ENCODE results near the gene MYO1D.

Gene MYO1D

DNA sequence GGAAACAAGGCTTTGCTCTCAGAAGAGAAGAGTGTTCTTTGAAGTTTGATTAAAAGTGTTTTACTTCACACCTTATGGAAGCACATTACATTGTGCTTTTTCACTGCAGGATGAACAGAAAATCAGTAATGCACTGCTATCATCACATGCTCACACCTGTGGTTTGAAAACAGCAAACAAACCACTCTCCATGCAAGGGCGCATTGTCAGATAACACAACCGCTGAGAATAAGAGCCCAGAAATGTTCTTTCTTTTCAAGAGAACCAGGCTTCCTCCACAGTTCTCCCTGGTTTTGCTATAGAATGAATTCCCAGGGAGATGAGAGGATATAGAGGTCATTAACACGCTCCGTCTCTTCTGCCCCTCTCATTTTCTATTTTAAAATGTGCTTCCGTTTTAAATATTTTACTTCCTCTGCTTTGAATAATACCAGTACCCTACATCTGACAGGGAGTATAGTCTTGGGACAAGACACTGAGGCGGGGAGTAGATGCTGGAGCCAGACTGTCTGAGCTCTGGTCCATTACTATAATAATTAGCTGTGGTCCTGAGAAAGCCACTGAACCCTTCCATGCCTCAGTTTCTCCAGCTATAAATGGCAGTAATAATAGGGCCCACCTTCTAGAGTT, 318.5 kb downstream of the MYO1D start:
- TF ChIP-seq EZH2phosphoT487 (IDR thresholded peaks at IDR 0.05; ENCODE audit: low read length), result no peak
- no peak for TF ChIP-seq EZH2 (optimal IDR thresholded peaks at IDR 0.05; ENCODE audit: low read depth, low read length)
- TF ChIP-seq, protein P1, sequence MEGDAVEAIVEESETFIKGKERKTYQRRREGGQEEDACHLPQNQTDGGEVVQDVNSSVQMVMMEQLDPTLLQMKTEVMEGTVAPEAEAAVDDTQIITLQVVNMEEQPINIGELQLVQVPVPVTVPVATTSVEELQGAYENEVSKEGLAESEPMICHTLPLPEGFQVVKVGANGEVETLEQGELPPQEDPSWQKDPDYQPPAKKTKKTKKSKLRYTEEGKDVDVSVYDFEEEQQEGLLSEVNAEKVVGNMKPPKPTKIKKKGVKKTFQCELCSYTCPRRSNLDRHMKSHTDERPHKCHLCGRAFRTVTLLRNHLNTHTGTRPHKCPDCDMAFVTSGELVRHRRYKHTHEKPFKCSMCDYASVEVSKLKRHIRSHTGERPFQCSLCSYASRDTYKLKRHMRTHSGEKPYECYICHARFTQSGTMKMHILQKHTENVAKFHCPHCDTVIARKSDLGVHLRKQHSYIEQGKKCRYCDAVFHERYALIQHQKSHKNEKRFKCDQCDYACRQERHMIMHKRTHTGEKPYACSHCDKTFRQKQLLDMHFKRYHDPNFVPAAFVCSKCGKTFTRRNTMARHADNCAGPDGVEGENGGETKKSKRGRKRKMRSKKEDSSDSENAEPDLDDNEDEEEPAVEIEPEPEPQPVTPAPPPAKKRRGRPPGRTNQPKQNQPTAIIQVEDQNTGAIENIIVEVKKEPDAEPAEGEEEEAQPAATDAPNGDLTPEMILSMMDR (IDR thresholded peaks at IDR 0.05; ENCODE audit: low read length), result no peak
- Histone ChIP-seq H3K9me2 (replicated peaks; ENCODE audit: insufficient read depth, low read length) (no peaks in the 10 kb centered on the region), H2AFZ (ENCODE audit: low read length) (no peak overlapping the region), H4K20me1 (ENCODE audit: insufficient read depth, low read length) (no peaks in the 10 kb centered on the region), H3K36me3 (replicated peaks; ENCODE audit: insufficient read depth, low read length) (no peaks in the 10 kb centered on the region), H3K4me2 (ENCODE audit: low read depth, low read length) (no peak overlapping the region), H3F3A (ENCODE audit: insufficient read depth, low read length) (no peaks in the 10 kb centered on the region), H3K79me2 (ENCODE audit: low read length) (no peaks in the 10 kb centered on the region), H3K27ac (ENCODE audit: low read length) (no peak overlapping the region), H3K27me3 (replicated peaks; ENCODE audit: insufficient read depth, low read length) (no peaks in the 10 kb centered on the region), H3K9me3 (replicated peaks; ENCODE audit: insufficient read depth, low read length) (no peaks in the 10 kb centered on the region), H3K9ac (ENCODE audit: low read length) (no peak overlapping the region), H3K4me1 (ENCODE audit: low read length) (peaks cover 10% of the 10 kb centered on the region; the same call in 1 of the 2 replicates), H3K4me3 (ENCODE audit: low read length) (no peak overlapping the region)
- no peak for DNase-seq

DNA sequence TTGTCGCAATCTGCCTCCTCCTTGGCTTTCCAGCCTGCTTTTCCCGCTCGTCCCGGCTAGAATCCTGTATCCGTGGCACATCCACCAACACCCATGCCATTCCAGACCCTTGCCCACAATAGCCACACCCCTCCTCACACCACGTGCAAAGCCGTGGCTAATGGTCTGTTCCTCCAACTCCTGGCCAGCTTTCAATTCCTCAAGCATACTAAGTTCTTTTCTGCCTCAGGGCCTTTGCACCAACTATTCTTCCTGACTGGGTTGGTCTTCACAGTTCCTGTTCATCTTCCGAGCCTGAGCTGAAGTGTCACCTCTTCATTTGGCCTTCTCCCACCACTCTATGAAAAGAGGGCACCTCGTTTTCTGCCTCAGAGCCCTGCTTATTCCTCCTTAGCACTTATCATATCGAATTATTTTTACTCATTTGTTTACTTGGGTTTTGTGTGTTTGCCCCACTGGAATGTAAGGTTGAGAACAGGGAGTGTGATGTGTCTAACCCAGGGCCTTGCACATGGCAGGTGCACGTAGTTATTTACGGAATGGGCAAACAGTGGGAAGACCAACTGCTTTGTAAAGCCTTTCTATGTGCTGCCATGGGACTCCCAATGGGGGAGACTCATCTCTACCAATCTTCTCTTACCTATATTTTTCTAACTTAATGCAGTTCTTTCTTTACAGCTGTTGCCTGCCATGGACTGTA, 321.2 kb downstream of the MYO1D start:
- Histone ChIP-seq H3K9me2 (replicated peaks; ENCODE audit: insufficient read depth, low read length) (no peaks in the 10 kb centered on the region), H3K27ac (ENCODE audit: low read length) (no peak overlapping the region), H3K4me1 (ENCODE audit: low read length) (peaks cover 22% of the 10 kb centered on the region), H4K20me1 (ENCODE audit: insufficient read depth, low read length) (no peaks in the 10 kb centered on the region), H3F3A (ENCODE audit: insufficient read depth, low read length) (peaks cover 6% of the 10 kb centered on the region; the same call in 1 of the 2 replicates), H3K9ac (ENCODE audit: low read length) (no peak overlapping the region), H3K27me3 (replicated peaks; ENCODE audit: insufficient read depth, low read length) (no peaks in the 10 kb centered on the region), H2AFZ (ENCODE audit: low read length) (no peak overlapping the region), H3K9me3 (replicated peaks; ENCODE audit: insufficient read depth, low read length) (no peaks in the 10 kb centered on the region), H3K4me3 (ENCODE audit: low read length) (no peak overlapping the region), H3K79me2 (ENCODE audit: low read length) (no peaks in the 10 kb centered on the region), H3K4me2 (ENCODE audit: low read depth, low read length) (no peak overlapping the region), H3K36me3 (replicated peaks; ENCODE audit: insufficient read depth, low read length) (no peaks in the 10 kb centered on the region)
- TF ChIP-seq, protein P1 (IDR thresholded peaks at IDR 0.05; ENCODE audit: low read length), result no peak
- no peak for DNase-seq

DNA sequence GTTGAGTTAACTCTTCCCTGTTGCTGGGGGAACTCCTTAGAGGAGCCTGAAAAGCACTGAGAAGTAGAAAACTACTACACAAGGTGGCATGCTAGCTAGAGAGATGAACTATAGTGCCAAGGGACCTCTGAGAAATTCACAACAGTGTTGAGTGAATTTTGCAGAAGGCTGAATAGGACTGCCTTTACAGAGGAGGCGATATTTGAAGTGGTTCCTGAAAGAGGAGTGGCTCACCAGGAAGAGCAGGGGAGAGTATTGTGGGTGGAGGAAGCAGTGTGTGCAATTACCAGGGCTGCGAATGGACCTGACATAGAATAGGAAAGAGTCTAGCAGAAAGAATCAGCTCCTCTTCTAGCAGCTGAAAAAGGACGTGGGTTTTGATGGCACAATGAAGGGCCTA, 323.8 kb downstream of the MYO1D start:
- no peak for TF ChIP-seq EZH2 (optimal IDR thresholded peaks at IDR 0.05; ENCODE audit: low read depth, low read length)
- Histone ChIP-seq H3K36me3 (replicated peaks; ENCODE audit: insufficient read depth, low read length) (no peaks in the 10 kb centered on the region), H3K4me3 (ENCODE audit: low read length) (no peak overlapping the region), H3K4me2 (ENCODE audit: low read depth, low read length) (no peak overlapping the region), H4K20me1 (ENCODE audit: insufficient read depth, low read length) (no peaks in the 10 kb centered on the region), H2AFZ (ENCODE audit: low read length) (no peak overlapping the region), H3K4me1 (ENCODE audit: low read length) (peaks cover 18% of the 10 kb centered on the region), H3K9ac (ENCODE audit: low read length) (no peak overlapping the region), H3K9me3 (replicated peaks; ENCODE audit: insufficient read depth, low read length) (no peaks in the 10 kb centered on the region), H3K27ac (ENCODE audit: low read length) (no peak overlapping the region), H3F3A (ENCODE audit: insufficient read depth, low read length) (peaks cover 6% of the 10 kb centered on the region; the same call in 1 of the 2 replicates), H3K9me2 (replicated peaks; ENCODE audit: insufficient read depth, low read length) (no peaks in the 10 kb centered on the region), H3K27me3 (replicated peaks; ENCODE audit: insufficient read depth, low read length) (no peaks in the 10 kb centered on the region), H3K79me2 (ENCODE audit: low read length) (no peaks in the 10 kb centered on the region)
- DNase-seq, result no peak

DNA sequence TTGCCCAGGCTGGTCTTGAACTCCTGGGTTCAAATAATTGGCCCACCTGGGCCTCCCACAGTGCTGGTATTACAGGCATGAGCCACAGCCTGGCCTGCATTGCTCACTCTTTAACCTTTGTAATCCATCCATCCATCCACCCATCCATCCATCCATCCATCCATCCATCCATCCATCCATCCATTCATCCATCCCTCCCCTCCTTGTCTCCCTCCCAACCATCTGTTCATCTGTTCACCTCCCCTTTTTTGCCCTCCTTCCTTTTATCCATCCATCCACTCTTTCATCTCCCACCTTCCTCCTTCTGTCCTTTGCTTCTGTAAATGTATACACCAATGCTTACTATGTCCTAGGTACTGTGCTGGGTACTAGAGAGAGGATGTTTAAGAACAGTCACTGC, 324.6 kb downstream of the MYO1D start:
- Histone ChIP-seq H3K9me3 (replicated peaks; ENCODE audit: insufficient read depth, low read length) (no peaks in the 10 kb centered on the region), H3K36me3 (replicated peaks; ENCODE audit: insufficient read depth, low read length) (no peaks in the 10 kb centered on the region), H2AFZ (ENCODE audit: low read length) (no peak overlapping the region), H3K9me2 (replicated peaks; ENCODE audit: insufficient read depth, low read length) (no peaks in the 10 kb centered on the region), H3K27me3 (replicated peaks; ENCODE audit: insufficient read depth, low read length) (no peaks in the 10 kb centered on the region), H3K79me2 (ENCODE audit: low read length) (no peaks in the 10 kb centered on the region), H3K4me1 (ENCODE audit: low read length) (peaks cover 18% of the 10 kb centered on the region), H3K4me2 (ENCODE audit: low read depth, low read length) (no peak overlapping the region), H4K20me1 (ENCODE audit: insufficient read depth, low read length) (no peaks in the 10 kb centered on the region), H3K4me3 (ENCODE audit: low read length) (no peak overlapping the region), H3K9ac (ENCODE audit: low read length) (no peak overlapping the region), H3F3A (ENCODE audit: insufficient read depth, low read length) (peaks cover 6% of the 10 kb centered on the region; the same call in 1 of the 2 replicates), H3K27ac (ENCODE audit: low read length) (no peak overlapping the region)
- TF ChIP-seq EZH2phosphoT487 (IDR thresholded peaks at IDR 0.05; ENCODE audit: low read length), result no peak
- TF ChIP-seq EZH2 (optimal IDR thresholded peaks at IDR 0.05; ENCODE audit: low read depth, low read length), result no peak
- TF ChIP-seq, protein P1 (IDR thresholded peaks at IDR 0.05; ENCODE audit: low read length), result no peak
- no peak for DNase-seq

Data from MM.1S (cell line).